GM12875 (cell line): ENCODE results near the gene ATG2B.
"Not testable (repeated sequence)": the region's sequence is repeated elsewhere in the genome, so short reads cannot be mapped to it uniquely, and the experiment has no call there.

Experiments
- H3K4me3 ChIP-seq: one replicate; pipeline ENCODE4 v1.5.1; 2011; ENCODE audit warnings: low read depth, low read length, control low read depth
- CTCF ChIP-seq: IDR thresholded peaks from 2 replicates; pipeline ENCODE4 v1.5.1; 2011; ENCODE audit warnings: low read depth, mild to moderate bottlenecking, control low read depth, inconsistent platforms, low read length, moderate library complexity, borderline replicate concordance; ENCODE audit not compliant: insufficient read depth

The ATG2B gene

GRCh38 chr14:96357216-96357615, 5.9 kb downstream of the ATG2B start:
- TF ChIP-seq CTCF = no peak
- H3K4me3 ChIP-seq = no peak overlapping the region

GRCh38 chr14:96354246-96354645, 8.9 kb downstream of the ATG2B start:
- TF ChIP-seq CTCF = no peak
- no peak overlapping the region for H3K4me3 ChIP-seq

GRCh38 chr14:96352708-96353107, 10.4 kb downstream of the ATG2B start:
- H3K4me3 ChIP-seq = no peak overlapping the region
- TF ChIP-seq CTCF = no peak

- H3K4me3 ChIP-seq = no peak overlapping the region
- no peak for TF ChIP-seq CTCF
Observed at GRCh38 chr14:96351986-96352385, 11.2 kb downstream of the ATG2B start.

- H3K4me3 ChIP-seq = no peak overlapping the region
- TF ChIP-seq CTCF = no peak
Observed at GRCh38 chr14:96349286-96350075, 13.7 kb downstream of the ATG2B start.

GRCh38 chr14:96347957-96348356, 15.2 kb downstream of the ATG2B start:
- H3K4me3 ChIP-seq = not testable (repeated sequence)

- H3K4me3 ChIP-seq = no peak overlapping the region
- TF ChIP-seq CTCF = no peak
Observed at GRCh38 chr14:96345669-96346068, 17.5 kb downstream of the ATG2B start.

GRCh38 chr14:96341323-96341722, 21.8 kb downstream of the ATG2B start:
- no peak for TF ChIP-seq CTCF
- H3K4me3 ChIP-seq = no peak overlapping the region
